ENCODE data around the gene ROCK1. TPM values are rescaled to one million over a fixed set of nuclear protein-coding genes. Genes with fewer than 3 reads are reported as not detected.

ROCK1 gene
- total RNA-seq, 2 donors from 2014 or later, result 95.4 to 108 TPM

Other genes with a start within 250 kb of the ROCK1 start
- 10 to 100 TPM; 12.7 to 20.0 TPM for gene GREB1L, start 130.4 kb upstream of the ROCK1 start, total RNA-seq

Measured in thoracic aorta (tissue), 2 donors.